OCI-M2 (cell line): Measurements from ENCODE around the gene PPT2.
A peak's percentile ranks its signal among the peaks of the same experiment; 100 is the strongest.

Experiments
- DNase-seq: peaks from one replicate; lab custom pipeline; 2025; ENCODE audit not compliant: unreplicated experiment; lab: John Stamatoyannopoulos, UW

PPT2 gene, protein sequence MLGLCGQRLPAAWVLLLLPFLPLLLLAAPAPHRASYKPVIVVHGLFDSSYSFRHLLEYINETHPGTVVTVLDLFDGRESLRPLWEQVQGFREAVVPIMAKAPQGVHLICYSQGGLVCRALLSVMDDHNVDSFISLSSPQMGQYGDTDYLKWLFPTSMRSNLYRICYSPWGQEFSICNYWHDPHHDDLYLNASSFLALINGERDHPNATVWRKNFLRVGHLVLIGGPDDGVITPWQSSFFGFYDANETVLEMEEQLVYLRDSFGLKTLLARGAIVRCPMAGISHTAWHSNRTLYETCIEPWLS

DNA sequence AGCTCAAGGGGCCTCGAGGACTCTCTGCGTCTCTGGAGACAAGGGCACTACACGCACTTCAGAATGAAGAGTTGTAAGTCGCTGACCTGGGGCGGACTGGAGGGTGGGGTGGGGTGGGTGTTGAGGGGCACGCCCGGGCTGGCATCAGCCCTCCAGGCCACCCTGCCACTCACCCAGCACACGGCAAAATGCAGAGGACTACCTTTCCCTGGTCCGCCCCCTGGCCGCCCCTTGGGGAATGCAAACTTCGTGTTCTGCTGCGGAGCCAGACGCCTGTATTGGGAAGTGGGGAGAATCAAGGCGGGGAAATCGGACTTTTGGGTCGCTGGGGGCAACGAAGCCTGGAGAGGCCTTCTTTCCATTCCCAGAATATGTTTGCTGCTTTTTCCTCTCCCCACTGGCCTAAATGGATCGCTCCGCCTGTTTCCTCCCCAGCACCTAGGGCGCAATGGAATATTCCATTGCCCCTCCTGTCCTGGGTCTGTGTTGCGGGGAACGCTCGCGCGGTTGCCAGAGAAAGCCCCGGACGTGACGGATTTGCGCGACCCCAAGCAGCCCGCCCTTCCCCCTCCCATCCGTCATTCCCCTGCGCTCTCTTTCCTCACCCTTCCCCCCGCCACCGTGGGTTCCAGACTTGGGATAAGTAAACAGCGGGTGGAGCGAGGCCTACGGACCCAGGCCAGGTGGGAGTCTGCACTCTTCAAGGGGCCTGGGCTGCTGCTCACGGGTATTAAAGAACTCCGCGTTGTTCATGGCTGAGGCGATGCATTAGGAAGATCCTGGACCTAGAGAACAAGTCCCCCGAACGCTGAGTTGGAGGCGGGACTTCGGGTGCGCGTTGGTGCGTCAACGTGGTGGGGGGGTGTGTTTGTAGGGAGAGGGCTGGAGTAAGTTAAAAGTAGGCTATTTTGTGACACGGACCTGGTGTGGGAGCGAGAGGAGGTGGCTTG lies at the start of gene PPT2:
PPT2 (plus strand) TSS at position 578 of the 950 bp plus-strand sequence. CDS start 454 bp downstream, outside the sequence.
- DNase-seq = peak; percentile 59

DNA sequence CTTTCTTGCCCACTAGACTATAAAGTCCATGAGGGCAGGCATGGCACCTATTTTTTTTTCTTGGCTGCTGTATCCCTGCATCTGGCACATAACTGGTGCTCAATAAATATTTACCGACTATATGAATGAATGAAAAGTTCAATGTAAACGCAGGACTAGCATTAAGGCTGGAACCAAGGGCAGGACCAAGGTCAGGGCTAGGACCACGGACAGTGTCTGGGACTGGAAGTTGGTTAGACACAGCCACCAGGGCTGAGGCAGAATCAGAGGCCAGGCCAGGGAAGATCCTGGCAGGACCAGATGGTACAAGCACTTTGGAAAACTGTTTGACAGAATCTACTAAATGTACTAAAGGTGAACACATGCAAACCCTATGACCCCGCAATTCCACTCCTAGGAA lies 48.5 kb upstream of the PPT2 start:
- no peak for DNase-seq

DNA sequence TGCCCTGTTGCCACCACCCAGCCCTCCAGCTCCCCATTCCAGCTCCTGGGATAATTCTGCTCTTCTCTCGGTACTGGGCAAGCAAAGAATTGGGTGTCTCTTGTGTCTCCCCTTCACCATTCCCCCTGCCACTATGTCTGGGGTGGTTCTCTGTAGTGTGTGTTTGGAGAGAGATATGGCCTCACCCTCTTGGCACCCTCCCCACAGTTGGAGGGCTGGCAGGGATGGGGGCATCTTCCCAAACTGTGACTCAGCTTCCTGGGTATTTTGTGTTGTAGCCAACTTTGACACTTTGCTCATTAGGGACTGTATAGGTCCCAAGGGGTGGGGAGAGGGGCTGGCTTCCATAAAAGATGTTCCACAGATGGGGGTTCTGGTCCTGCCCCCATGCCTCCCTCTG lies 46.5 kb upstream of the PPT2 start:
- no peak for DNase-seq

DNA sequence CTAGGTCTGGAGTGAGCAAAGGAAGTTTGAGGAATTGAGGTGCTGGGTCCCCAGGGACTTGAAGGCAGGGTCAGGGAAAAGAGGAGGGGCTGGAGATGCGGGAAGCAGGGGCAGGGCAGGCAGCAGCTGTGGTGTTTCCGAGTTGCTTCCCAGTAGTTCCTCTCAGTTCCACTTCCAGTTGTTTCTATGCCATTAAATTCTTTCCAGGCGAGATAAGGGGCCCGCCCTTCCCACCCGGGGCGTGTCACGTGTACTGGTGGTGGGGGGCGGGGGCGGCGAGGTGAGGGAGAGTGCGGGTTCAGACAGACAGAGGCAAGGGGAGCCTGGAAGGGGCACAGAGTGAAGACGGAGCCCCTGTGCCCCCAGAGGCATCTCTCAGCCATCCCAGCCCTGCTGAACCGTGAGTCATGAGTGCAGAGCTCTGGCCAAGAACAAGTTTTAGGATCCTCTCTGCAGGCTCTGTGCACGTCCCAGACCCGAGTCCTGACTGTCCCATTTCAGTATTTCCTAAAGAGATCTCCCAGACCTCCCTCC lies 45.8 kb upstream of the PPT2 start:
- no peak for DNase-seq

DNA sequence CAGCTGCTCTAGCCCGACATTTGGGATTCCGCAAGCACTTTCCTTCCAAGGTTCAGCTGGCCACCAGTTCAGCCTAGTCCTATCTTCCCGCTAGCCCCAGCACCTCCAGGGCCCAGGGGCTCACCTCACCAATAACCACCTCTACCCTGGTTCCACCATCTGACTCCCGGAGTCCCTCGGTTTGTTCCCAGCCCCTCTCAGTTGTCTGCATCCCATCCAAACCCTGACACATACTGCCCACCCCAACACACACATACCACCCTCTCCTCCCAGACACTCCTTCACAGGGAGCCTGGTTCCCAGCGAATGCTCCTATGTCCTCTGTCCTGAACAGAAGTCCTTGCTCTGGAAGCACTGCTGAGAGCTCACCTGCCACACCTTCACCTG lies 45.2 kb upstream of the PPT2 start:
- no peak for DNase-seq

DNA sequence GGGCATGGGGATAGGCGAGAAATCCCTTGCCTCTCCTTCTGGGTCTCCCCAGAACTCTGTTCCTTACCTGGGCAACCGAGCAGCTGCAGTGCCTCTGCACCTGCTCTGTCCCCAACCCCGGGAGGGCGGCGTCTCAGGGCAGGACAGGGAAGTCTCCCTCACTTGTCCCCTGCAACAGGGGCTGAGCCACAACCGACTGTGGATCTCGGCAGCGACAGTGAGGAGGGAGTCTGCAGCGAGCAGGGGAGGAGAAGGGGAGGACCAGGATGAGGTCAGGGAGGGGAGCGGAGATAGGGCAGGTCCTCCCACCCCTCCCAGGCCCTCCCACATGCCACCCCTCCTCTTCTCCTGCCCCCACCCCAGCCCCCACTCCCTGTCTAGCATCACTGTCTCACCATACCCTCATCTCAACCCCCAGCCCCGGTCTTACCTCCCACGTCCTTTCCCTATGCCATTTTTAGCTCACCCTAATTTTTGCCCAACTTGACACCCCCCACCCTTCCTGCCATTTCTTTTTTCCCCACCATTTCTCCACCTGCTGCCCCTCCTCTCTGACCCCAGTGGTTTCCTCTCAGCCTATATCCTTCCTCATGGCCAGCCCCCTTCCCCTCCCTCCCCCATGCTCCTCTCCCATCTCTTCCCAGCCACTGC lies 44.7 kb upstream of the PPT2 start, which contains the start of gene TNXB:
TNXB (minus strand) TSS at position 225 of the 651 bp plus-strand sequence. CDS start 11,140 bp downstream, outside the sequence.
- no peak for DNase-seq

DNA sequence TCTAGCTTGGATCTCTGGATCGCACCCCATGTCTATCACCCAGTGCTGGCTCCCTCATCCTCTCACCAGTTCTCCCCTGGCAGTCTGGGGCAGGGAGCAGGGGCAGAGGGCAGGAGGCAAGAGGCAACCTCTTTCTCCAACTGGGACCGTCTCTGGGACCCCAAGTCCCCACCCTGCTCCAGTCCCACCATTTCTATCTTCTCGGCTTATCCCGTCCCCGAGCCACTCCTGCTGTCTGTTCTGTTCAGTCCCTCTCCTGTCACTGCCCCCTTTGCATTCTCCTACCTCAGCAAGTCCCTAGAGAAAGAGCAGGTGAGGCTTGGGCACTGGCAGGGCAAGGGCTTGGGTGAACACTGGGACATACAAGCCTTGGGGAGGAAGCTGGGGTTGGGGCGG lies 44.2 kb upstream of the PPT2 start:
- DNase-seq = no peak

DNA sequence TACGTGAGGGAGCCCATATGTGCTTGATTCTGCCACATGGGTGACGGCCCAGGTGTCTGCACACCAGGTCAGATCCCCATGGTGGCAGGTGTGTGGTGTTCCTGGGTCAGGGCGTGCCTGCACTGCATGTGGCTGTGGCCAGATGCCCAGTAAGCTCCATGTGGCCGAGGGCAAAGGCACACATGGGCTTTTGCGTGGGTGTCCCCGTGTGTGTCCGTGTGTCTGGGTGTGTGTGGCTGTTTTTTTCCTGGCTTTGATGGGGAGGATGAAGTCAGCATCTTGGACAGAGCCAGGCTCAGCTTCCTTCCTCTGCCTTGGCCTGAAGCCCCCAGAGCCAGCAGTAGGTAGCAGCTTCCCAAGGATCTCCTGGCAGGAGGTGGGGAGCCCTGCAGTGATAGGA lies 43.3 kb upstream of the PPT2 start:
- DNase-seq = no peak

DNA sequence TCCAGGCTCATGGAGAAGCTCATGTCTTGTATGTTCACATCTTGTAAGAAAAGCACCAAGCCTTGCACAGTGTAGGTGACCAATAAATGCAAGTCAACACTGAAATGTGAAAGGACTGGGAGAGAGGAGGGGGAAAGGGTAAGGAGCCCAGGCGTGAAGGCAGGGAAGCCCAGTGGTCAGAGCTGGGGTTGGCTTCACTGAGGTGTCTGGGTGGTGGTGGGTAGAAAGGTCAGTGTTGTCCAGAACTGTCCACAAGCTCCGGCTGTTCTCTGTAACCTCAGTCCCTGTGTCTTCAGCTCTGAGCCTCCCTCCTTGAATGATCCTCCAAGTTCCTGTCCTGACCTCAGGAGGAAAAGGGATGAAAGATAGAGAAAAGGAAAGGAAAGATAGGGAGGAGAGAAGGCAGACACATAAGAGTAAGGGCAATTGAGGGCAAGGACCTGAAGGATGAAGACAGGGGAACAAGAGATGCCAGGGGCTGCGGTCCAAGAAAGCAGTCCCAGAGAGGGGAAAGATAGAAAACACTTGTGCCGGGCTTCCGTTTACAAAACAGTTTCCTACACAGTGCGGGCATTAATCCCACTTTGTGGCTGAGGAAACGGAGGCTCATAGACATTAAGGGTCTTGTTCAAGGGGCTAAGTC lies 42.4 kb upstream of the PPT2 start:
- no peak for DNase-seq

DNA sequence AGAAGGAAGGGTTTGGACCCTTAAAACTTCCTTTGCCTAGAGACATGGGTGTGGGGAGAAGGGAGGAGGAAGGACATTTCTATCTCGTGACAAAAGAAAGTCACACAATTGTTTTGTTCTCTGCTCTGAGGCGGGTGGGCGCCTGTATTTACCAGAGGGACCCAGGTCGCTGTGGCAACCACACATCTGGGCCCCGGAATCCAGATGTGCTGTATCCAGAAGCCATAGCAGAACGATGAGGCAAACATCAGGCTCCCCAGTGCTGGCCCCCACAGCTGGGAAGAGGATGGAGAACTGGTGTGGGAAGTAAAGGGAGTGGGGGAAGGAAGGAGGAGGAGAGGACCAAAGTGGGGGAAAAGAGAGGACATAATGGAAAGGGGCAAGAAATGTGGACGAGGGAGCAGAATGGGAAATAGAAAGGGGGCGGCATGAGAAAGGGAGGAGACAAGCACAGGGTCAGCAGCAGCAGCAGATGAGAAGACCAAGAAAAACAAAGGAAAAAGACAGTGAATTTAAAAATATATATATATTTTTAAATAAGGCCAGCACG lies 41.4 kb upstream of the PPT2 start:
- no peak for DNase-seq

DNA sequence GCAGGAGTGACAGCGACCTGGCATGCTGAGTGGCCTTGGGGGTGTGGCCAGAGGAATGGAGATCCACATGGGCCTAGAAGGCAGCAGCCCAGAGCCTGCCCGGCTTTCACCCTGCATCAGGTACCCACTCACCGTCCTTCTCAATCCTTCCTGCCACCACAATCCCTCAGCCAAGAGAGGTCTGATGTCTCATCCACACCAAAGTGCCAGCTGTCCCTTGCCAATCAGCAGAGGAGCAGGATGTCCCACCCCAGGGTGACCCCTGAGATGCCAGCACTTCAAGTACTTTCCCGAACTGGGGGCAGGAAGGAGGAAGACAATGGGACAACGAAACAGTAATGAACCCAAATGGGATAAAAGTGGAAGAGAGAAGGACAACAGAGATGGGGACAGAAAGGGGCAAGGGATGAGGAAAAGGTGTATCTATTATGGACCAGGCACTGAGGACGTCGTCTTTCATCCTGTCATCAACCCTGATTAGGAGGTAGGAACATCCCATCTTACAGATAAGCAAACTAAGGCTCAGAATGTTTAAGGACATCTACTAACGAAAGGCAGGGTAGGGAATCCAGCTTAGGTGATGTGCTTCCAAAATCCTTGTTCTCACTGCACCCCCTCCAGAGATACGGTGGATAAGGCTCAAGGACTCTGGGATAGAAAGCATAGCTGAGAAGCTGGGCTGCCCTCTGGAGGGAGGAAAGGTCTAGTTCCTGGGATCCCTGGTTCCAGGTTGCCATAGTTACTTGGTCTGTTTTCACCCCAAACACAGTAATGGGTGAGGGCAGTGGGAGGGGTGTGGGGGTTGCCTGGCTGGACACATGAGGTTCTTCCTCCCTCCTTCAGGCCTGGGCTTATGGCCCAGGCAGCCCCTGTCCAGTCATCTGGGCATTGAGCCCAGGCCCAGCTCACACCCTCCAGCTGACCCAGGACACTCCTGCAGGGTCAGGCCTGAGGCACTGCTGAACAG lies 40.3 kb upstream of the PPT2 start:
- DNase-seq = no peak

DNA sequence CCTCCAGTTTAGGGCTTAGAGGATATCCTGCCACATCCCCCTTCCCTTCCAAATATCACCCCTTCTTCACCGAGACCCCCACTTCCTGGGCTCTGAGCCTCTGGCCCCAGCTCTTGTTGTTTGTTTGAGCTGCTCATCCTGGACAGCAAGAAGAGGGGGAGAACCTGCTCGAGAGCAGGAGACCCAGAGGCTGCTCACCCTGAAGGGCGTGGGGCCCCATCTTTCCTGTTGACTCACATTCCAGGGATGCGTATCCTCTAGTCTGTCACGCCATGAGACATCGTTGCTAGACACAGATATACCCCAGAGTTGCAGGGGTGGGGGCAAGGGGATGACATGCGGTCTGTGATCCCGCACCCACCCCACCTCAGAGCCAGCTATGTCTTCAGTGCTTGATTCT lies 39.1 kb upstream of the PPT2 start:
- DNase-seq = no peak

DNA sequence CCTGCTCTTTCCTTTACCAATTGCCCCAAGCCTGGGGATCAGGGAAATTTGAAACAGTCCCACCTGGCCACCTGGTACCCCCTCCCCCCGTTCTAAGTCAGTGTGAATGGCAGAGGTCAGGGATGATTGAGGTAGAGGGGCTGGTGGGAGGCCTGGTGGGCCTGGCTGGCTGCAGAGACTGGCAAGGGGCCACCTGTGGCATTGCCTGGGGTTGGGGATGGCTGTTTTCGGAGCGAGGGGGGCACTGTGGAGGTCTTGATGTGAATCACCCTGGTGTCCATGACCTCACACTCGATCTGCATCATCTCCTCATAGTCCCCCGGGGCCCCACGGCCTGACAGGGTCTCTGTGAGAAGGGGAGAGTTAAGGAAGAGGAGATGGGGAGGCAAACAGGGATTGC lies 38.3 kb upstream of the PPT2 start:
- DNase-seq = no peak

DNA sequence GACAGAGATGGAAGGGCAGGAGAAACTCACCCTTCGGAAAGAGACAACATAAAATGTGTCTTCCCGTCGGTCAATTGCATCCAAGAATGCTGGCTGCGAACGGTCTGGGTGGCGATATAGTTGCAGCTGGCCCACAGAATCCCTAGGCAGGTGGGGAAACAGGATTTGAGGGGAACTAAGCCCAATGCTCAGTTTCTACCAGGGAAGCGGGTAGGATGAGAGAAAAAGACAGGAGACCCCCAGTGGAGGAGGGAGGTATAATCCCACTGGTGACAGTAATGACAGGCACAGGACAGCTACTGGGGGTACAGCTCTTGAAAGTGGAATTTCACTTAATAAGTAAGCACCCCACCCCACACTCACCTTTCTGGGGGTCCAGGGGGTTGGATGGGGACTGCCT lies 37.3 kb upstream of the PPT2 start:
- no peak for DNase-seq

DNA sequence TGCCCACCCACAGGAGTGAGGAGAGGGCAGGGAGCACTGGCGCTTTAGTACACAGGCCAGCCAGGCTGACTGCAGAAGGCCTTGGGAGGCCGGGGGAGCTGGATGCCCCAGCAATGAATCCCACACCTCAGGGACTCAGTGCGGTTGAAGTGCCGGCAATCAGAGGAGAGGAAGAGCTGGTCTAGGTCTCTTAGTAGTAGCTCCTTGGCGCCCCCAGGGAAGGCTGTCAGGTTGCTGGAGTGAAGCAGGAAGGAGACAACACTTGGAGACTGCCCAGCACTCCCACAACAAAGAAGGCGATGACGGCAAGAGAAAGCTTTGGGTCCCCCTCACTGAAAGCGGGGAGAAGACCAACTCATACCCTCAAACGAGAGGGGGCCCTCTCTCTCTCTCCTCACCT lies 36.5 kb upstream of the PPT2 start:
- DNase-seq = no peak

DNA sequence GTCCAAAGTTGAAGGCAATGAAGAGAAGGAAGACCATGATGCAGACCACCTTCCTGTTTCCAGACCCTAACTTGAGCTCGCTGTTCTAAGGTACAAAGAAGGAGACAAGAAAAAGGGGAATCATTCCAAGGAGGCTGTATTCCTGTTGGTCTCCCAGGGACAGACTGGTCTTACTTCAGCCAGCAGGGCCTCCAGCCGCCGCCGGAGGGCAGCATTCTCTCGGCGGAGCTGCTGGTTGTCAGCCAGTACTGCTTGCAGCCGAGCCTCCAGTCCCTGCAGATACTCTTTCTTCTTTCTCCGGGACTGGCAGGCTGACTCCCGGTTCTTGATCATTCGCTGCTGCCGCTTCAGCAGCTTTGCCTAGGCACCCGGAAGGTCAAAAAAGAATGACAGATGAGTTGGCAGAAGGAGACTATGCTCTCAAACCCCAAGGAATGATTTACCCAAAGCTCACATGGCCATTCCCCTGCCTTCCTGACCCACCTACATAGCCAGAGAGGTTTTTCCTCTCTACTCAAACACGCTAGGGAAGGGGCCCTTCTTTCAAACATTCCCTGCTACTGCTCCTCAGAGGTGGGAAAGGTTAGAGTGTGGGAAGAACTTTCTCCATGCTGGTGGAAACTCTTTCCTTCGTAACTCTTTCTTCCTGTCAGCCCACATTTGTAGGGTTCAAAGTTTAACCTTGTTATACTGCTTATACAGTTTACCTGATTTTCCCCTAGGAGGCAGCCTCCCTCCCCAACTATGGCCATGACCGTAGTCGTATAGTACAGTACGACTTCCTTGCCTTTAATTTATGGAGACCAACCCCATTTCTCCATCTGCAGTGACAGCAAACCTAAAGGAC lies 34.9 kb upstream of the PPT2 start:
- peak; percentile 70 for DNase-seq

DNA sequence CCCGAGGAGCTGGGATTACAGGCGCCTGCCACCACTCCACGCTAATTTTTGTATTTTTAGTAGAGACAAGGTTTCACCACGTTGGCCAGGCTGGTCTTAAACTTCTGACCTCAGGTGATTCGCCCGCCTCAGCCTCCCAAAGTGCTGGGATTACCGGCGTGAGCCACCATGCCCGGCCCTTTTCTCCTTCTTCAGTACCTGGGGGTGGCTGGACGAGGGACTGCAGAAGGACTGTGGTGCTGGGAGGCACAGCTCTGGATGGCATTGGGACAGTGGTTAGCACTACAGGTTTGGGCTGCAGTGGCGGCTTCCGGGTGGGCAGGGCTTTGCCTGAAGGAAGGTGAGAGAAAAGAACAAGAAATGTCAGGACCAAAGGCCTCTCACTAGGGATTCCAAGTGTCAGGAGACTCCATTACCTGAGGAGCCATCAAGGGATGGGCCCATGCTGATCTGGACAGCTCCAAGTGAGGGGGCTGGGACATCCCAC lies 33.3 kb upstream of the PPT2 start:
- DNase-seq = no peak

DNA sequence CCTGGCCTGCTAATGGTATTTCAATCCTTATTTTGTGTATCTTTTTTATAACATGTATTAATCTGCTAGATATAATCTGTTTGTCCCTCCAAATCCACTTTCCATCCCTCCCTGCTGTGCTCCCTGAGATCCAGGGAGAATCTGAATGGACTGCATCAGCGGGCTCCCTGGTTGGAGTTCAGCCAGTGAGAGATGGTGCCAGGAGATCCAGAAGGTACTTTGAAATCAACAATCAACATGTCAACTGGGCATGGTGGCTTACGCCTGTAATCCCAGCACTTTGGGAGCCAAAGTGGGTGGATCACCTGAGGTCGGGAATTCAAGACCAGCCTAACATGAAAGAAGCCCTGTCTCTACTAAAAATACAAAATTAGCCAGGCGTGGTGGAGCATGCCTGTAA lies 30.3 kb upstream of the PPT2 start:
- DNase-seq = no peak
